Heart left ventricle (tissue), 16 donors: Measurements from ENCODE around the gene IGSF5. TPM values are rescaled to one million over a fixed set of nuclear protein-coding genes. Genes with fewer than 3 reads are reported as not detected.
"Not testable (repeated sequence)": the region's sequence is repeated elsewhere in the genome, so short reads cannot be mapped to it uniquely, and the experiment has no call there.

Source experiments
- ATAC-seq, 4 donors: fragments of 200-7000 bp; cut with Tn5 transposase; one replicate each; pipeline ENCODE4 v1.9.1; 2020 to 2022; ENCODE audit warnings: moderate library complexity in 4 of 4, mild to moderate bottlenecking in 3 of 4, moderate number of reproducible peaks in 1 of 4
- DNase-seq, 5 donors: peaks; one replicate each; pipeline ENCODE4 v3.0.0-alpha.2; 2020
- H3K27ac ChIP-seq, 12 donors: fragments of 200-600 bp; sonication (generic) in 4 of 12; one replicate each; pipeline versions ENCODE4 v1.5.0 to v1.8.0; 2016 to 2022; ENCODE audit warnings: mild to moderate bottlenecking in 2 of 12
- H3K27me3 ChIP-seq, 9 donors: fragments of 200-600 bp; sonication (generic) in 2 of 9; one replicate each; pipeline versions ENCODE4 v1.5.1 to v1.8.0; 2016 to 2022; ENCODE audit warnings: mild to moderate bottlenecking in 3 of 9
- H3K36me3 ChIP-seq, 9 donors: fragments of 200-600 bp; sonication (generic) in 2 of 9; one replicate each; pipeline versions ENCODE4 v1.5.0 to v1.8.0; 2018 to 2022; ENCODE audit warnings: mild to moderate bottlenecking in 2 of 9
- H3K4me1 ChIP-seq, 12 donors: fragments of 200-600 bp; sonication (generic) in 4 of 12; one replicate each; pipeline versions ENCODE4 v1.5.0 to v1.8.0; 2016 to 2022; ENCODE audit warnings: mild to moderate bottlenecking in 3 of 12
- H3K4me3 ChIP-seq, 12 donors: fragments of 200-600 bp; sonication (generic) in 4 of 12; one replicate each; pipeline versions ENCODE4 v1.5.0 to v1.8.0; 2017 to 2022; ENCODE audit warnings: mild to moderate bottlenecking in 9 of 12, moderate library complexity in 4 of 12
- H3K9me3 ChIP-seq, 12 donors: fragments of 200-600 bp; sonication (generic) in 4 of 12; one replicate each; pipeline versions ENCODE4 v1.5.0 to v1.8.0; 2016 to 2022; ENCODE audit warnings: mild to moderate bottlenecking in 1 of 12
- CTCF ChIP-seq, 12 donors: fragments of 200-600 bp; sonication (generic) in 4 of 12; IDR thresholded peaks; one replicate each; pipeline versions ENCODE4 v1.5.0 to v1.8.0; 2018 to 2022; ENCODE audit warnings: antibody characterized with exemption in 12 of 12, mild to moderate bottlenecking in 5 of 12
- POLR2A ChIP-seq, 2 donors: fragments of 450-650 bp; IDR thresholded peaks; one replicate each; pipeline ENCODE4 v1.6.1; 2017; ENCODE audit warnings: antibody characterized with exemption in 2 of 2, mild to moderate bottlenecking in 2 of 2, moderate library complexity in 2 of 2
- WGBS, 4 donors: extraction: QIAGEN DNeasy Blood & Tissue Kit in 2 of 4; methylation state at CpG; one replicate each; pipeline versions ENCODE4 v1.1.5 to v1.1.7; 2013 to 2018; 5-methylcytosine and 5-hydroxymethylcytosine counted together
- intact Hi-C, 10 donors: fragments of 100-400 bp; cut with DNase I; formaldehyde crosslinking; loops; one replicate each; pipeline versions ENCODE4 v1.11.1 to v1.14.2; 2022
- polyA plus RNA-seq, 2 donors: library from polyadenylated mRNA; stranded (reverse); fragments of 200-250 nt; gene quantifications; one replicate each; pipeline ENCODE4 v1.2.3, GENCODE V29; 2013
- total RNA-seq, 9 donors: library from RNA; depleted of rRNA in 2 of 9; stranded (reverse); fragments of >200 nt in 2 of 9; fragmentation: NEBNext Ultra II Directional in 3 of 9; extraction: Animal tissue kit (Norgen Biotek cat#: 25700) in 3 of 9; gene quantifications; one replicate each; pipeline versions ENCODE4 v1.1.0 to v1.2.4, GENCODE V29; 2016 to 2023
- donor health status: ischemic (EF 13 %, LVEDD 7.1; RV severe dilation, severe dysfunction).
- donor health status: healthy with polysubstance abuse.
- donor health status: DM: no; HTN: yes; CAD: no.
- donor health status: DM: no; HTN: no; CAD: no.
- donor health status: ischemic (EF 25% LVEDD 6.9; RV normal size, moderate dysfunction).
- donor health status: ischemic (EF 25% LVEDD 5.7; RV mildly dilated, moderate dysfunction).
- donor health status: healthy.
- donor health status: DM: yes; HTN: yes; CAD: no.
- donor health status: ischemic (EF 35%, LVEDD 5.7; RV mildly dilated, moderate dysfunction).
- donor health status: nonischemic (EF 11% LVEDD 7.7; RV severe dilation, severe dysfunction).
- donor health status: DM: yes; HTN: yes; CAD: no.
- donor health status: PGD.
- donor health status: ischemic (EF 29% LVEDD 5.4; RV normal size, mild dysfunction).
- donor health status: nonischemic (EF 23%, LVEDD 6.1; RV moderate dilation, normal function).

IGSF5 gene
- total and polyA plus RNA-seq, 11 donors = 0.98 to 6.4 (median 4.2) TPM

GRCh38 chr21:39736716-39737115, 8.3 kb upstream of the IGSF5 start:
- Histone ChIP-seq H3K36me3 (no peaks in the 10 kb centered on the region), H3K4me1 (peaks cover 0 to 4% (median 0%) of the 10 kb centered on the region in 12 donors), H3K9me3 (peaks cover 0 to 3% (median 0%) of the 10 kb centered on the region in 12 donors), H3K27me3 (no peaks in the 10 kb centered on the region), H3K27ac (no peak overlapping the region), H3K4me3 (no peak overlapping the region)
- peak; percentile 47 to 77 (median 58) for ATAC-seq
- intact Hi-C loops = no loop called here
- no peak for TF ChIP-seq CTCF (IDR thresholded peaks at IDR 0.05)
- no peak for TF ChIP-seq POLR2A (IDR thresholded peaks at IDR 0.05)
- DNase-seq = no peak
- 39 to 53% (median 48%) methylated on average over 2 to 4 of the region's 4 CpGs for WGBS, 4 donors

- Histone ChIP-seq H3K27me3 (no peaks in the 10 kb centered on the region), H3K4me1 (peaks cover 0 to 4% (median 0%) of the 10 kb centered on the region in 12 donors), H3K36me3 (no peaks in the 10 kb centered on the region), H3K27ac (no peak overlapping the region), H3K9me3 (no peaks in the 10 kb centered on the region), H3K4me3 (no peak overlapping the region)
- DNase-seq (no peak), ATAC-seq (no peak)
- 89 to 91% (median 90%) methylated on average over 15 of the region's 15 CpGs for WGBS, 4 donors
- no peak for TF ChIP-seq CTCF (IDR thresholded peaks at IDR 0.05)
- no peak for TF ChIP-seq POLR2A (IDR thresholded peaks at IDR 0.05)
- intact Hi-C loops = no loop called here
Observed at GRCh38 chr21:39737376-39738000, 7.5 kb upstream of the IGSF5 start.

- no peak for ATAC-seq
- Histone ChIP-seq H3K36me3 (no peaks in the 10 kb centered on the region), H3K4me1 (peaks cover 0 to 4% (median 0%) of the 10 kb centered on the region in 12 donors), H3K4me3 (no peak overlapping the region), H3K27me3 (no peaks in the 10 kb centered on the region), H3K9me3 (no peaks in the 10 kb centered on the region), H3K27ac (no peak overlapping the region)
- TF ChIP-seq POLR2A (IDR thresholded peaks at IDR 0.05) (no peak), CTCF (IDR thresholded peaks at IDR 0.05) (no peak)
- WGBS, 4 donors = 83 to 86% (median 84%) methylated on average over 6 of the region's 6 CpGs
- intact Hi-C loops = no loop called here
- DNase-seq = no peak
Observed at GRCh38 chr21:39738566-39738965, 6.4 kb upstream of the IGSF5 start.

- H3K4me3 ChIP-seq, H3K27ac ChIP-seq, H3K4me1 ChIP-seq, DNase-seq, H3K9me3 ChIP-seq, intact Hi-C loops, H3K27me3 ChIP-seq, ATAC-seq, H3K36me3 ChIP-seq: not testable (repeated sequence)
- WGBS, 4 donors = 92 to 98% (median 96%) methylated on average over 5 of the region's 5 CpGs
Observed at GRCh38 chr21:39739531-39739930, 5.5 kb upstream of the IGSF5 start.

- H3K9me3 ChIP-seq, ATAC-seq, H3K4me3 ChIP-seq, H3K4me1 ChIP-seq, H3K27me3 ChIP-seq, intact Hi-C loops, H3K27ac ChIP-seq, H3K36me3 ChIP-seq, DNase-seq: not testable (repeated sequence)
- 78 to 91% (median 89%) methylated on average over 3 to 4 of the region's 4 CpGs for WGBS, 4 donors
Observed at GRCh38 chr21:39742561-39742960, 2.4 kb upstream of the IGSF5 start.

- H3K4me1 ChIP-seq, DNase-seq, H3K9me3 ChIP-seq, H3K27ac ChIP-seq, H3K27me3 ChIP-seq, H3K36me3 ChIP-seq, ATAC-seq, intact Hi-C loops, H3K4me3 ChIP-seq: not testable (repeated sequence)
- 92 to 96% (median 94%) methylated on average over 8 of the region's 8 CpGs for WGBS, 4 donors
Observed at GRCh38 chr21:39745332-39745731, 349 bp downstream of the IGSF5 start.
